GM18517 (cell line): Measurements from ENCODE around the gene P2RX1.

Source experiments
- ATAC-seq: cut with Tn5 transposase; IDR thresholded peaks from one replicate; pipeline ENCODE4 v1.9.1; 2021; ENCODE audit warnings: mild to moderate bottlenecking, moderate library complexity; ENCODE audit not compliant: unreplicated experiment

The P2RX1 gene

DNA sequence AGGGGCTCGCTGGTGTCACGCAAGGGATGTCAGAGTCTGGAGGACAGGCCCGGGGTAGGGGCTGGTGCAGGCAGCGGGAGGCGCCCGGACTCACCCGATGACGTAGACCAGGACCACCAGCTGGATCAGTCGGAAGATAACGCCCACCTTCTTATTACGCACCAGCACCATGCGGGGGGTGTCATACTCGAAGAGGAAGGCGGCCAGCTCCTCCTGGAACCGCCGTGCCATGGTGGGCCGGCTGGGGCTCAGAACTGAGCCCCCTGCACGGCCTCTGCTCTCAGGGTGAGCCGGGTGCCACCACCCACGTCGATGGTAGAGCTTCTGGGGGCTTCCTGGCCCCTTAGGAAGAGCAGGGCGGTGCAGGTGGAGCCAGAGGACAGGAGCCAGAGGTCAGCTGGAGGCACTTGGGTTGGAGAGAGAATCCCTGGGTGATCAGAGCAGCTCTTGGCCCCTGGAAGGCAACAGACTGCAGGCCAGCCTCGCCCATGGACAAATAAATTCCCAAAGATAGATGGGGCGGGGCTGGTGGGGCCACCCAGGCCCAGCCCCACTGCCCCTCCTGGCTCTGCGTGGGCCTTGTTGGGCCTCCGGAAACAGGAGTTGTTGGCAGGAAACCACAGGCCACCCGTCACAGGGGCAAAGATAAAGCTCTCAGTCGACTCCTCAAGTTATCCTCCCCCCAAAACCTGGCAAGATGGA is at the start of gene P2RX1:
Gene P2RX1 (minus strand): TSS at position 471 of the 702 bp plus-strand sequence. CDS start 240 bp downstream, at position 231.
- no peak for ATAC-seq

DNA sequence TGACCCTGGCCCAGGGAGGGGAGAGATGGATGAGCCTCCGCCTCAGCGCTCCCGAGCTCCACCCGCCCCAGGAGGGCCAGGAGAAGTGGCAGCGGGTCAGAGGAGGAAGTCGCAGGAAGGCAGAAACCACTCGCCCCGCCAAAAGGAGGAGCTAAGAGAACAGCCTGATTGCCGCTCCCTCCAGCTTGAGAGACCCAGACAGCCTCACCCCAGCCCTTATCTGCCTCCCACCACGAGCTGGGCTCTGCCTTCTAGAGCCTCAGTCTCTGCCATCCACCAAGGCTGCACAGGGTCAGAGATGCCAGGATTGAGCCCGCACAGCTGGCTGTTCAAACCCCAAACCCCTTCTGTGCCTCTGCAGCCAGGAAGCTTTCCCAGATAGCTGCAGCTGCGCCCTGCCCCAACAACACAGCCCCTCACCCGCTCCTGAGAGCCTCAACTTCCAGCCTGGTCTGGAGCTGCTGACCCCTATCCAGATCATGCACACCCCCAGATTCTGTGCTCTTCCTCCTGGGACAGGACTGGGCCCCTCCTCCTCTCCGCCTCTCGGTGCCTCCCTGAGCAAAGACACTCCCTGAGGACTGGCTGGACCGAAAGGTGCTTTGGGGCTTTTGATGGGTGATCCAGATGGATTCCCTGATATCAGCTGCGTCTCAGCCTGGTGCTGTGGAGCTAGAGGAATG is 49.0 kb upstream of the P2RX1 start:
- ATAC-seq, result no peak

DNA sequence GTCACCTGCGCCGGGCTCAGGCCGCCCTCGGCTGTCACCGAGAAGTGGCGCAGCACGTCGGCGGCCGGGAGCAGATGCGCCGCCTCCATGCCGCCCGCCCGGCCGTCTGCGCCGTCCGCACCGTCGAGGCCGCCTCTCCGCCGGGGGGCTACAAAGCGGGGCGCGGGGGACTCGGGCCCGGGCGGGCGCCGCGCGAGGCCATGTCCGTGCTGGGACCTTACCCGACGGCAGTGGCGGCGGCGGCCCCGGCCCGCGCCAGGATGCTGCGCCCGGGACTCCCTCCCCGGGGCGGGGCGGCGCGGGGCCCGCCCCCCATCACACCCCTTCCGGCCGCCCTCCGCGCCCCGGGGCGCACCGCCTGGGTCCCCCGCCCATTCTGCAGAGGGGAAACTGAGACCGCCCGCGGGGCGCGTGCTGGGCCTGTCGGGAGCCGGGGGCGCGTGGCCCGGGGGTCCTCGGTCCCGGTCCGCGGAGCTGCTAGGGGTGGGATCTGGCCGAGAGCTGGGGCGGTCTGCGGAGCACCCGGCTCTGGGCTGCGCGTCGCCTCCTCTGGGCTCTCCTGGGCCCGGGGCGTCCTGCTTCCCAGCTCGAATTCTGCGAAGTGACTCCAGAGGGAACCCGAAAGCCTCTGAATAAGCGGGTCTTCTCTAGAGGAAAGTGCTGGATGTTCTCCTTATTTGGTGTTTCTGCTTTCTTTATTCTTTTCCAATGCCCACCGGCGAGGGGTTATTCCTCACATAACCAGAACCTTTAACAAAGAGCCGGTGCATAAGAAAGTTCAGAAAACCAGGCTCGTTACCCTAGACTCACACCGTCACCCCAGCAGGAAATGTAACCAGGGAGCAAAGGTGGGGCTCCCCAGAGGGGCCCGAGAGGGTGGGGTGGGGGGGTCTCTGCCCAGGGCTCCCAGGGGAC is 48.2 kb upstream of the P2RX1 start, which contains the start of gene ATP2A3:
Gene ATP2A3 (minus strand): TSS at position 235 of the 915 bp plus-strand sequence. CDS start 146 bp downstream, at position 89.
- ATAC-seq, result peak; percentile 36

DNA sequence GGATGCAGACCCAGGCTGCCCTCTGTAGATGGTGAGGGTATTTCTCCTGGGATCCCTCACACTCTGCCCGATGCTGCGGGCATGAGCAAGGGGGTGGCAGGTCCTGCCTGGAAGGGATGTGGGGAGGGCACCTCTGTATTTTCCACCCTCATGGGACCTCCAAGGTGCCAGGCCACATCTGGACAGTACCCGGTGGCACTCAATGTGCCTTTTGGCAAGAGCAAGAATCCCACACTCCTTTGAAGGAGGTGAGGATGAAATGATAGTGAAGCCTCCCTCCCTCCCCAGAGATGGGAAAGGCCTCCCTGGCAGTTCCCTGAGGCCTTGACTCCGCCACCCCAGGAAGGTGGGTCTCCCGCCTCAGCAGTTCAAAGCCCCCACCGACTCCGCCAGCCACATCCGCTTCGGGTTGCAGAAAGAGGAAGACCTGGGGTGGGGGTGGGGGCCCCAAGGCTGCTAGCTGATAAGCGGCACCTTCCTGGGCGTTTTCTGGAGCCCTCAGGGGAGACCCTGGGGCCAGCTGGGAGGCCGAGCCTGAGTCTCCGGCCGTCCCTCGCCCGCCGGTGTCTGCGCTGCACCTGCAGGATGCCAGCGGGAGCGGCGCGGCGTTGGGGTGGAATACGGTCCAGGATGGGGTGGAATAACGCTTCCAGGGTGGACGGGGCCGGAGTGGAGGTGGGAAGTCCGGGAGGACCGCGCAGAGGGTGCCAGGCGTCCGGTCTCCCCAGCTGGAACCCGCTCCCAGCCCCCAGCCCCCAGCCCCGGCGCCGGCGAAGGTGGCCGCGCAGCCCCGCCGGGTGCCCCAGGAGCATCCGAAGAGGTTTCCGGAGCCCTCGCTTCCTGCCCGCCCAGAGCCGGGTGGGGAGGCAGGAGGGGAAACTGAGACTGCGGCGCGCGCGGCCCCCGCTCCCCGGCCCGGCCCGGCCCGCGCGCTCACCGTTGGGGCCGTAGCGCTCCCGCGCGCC is 47.3 kb upstream of the P2RX1 start:
- peak; percentile 2 for ATAC-seq

DNA sequence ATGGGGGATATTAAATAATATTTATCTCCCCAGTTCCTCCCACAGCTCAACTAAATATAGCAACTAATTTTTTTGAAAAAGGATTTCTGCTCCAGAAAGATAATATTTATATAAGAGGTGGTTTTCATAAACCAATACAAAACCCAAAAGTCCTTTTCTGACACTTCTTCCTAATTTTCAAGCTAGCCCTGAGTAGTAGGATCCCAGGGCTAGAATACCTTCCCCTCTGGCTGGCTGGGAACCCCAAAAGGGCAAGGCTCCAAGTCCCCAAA is 46.6 kb upstream of the P2RX1 start:
- no peak for ATAC-seq

DNA sequence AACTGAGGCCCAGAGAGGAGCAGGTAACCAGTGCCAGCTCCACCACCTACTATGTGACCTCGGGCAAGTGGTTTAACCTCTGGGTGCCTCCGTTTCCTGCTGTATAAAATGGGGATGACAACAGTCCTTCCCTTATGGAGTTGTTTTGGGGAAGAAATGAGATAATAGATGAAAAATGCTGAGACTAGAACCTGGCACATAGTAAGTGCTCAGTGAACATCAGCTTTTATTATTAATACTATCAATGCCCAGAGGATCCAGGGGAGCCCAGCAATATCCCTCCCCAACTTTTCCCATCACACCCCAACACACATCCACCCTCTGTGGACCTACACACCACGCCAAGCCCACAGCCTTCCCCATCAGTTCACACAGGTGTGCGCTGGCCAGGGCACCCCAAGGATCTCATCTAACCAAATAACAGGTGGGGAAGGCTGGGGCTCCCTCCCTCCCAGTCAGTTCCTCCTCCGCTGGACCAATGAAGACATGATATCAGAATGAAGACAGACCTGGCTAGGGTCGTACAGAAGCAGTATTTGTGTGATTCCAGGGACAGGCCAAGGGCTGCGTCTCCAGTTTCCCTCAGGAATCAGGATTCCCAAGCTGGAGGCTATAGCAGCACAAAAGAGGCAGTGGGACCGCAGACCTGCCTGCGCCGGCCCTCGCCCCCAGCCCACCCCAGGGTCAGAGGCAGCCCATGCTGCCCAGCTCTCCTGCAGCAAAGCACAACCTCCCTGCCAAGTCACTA is 46.1 kb upstream of the P2RX1 start:
- ATAC-seq, result no peak

DNA sequence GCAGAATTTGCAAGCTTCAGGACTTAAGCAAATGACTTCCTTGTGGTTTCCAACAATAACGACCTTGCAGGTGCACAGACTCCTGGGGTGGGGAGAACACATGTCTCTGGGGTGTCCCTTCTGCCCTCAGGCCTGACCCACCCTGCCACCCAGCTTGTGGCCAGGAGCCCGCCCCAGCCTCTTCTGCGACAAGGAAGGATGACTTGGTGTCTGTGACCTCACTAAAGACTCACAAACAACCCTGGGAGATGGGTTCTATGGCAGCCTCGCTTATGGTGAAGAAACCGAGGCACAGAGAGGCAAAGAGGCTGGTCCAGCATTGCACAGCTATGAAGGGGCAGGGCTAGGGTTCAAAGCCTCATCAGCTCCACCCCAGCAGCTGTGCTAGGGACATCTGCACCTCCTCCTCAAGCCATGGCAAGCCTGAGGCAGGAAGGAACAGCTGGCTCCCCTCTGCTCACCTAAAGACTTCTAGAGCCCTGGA is 45.3 kb upstream of the P2RX1 start:
- peak; percentile 40 for ATAC-seq

DNA sequence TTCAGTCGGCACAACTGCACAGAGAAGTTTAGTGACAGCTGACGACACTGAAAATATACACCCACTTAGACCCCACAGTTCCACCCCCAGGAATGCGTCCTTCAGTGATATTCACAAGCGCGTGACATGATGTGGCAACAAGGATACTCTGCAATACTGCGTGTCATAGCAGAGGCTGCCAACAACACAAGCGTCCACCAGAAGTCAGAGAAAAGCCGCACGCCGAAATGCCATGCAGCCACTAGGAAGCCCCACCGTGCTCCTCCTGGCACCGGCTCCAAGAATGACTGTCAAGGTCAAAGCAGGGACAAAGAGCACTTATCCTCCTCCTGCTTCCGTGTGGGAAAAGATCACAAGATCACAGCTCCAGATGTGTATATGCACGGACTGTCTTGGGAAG is 44.5 kb upstream of the P2RX1 start:
- no peak for ATAC-seq

DNA sequence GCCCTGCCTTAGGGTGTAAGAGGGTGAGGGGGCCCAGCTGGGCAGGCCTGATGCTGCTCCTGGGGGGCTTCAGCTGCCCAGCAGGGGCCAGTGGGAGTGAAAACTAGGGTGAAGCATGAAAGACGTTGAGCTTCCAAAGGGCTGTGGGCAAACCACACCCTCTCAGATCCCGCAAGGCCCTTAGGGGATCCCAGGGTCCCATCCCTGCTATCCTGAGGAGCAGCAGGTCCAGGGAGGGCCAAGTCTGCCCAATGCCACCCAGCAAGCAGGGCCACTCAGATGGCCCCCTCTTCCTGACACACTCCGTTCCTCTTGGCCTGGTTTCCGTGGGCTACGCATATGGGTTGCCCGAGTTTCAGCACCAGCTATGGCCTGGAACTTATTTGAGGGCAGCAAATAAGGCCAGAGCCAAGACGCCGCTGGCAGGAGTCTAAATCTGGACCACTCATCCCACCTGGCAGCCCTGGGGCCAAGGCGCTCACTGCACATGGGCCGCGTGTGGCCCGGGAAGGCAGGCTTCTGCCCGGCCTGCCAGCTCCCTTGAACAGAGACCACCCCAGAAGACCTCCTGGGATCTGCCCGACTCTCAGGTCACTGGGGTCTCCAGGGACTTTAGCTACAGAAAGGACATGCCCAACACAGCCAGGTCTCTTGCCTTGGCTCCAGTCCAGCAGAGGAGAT is 43.8 kb upstream of the P2RX1 start:
- no peak for ATAC-seq

DNA sequence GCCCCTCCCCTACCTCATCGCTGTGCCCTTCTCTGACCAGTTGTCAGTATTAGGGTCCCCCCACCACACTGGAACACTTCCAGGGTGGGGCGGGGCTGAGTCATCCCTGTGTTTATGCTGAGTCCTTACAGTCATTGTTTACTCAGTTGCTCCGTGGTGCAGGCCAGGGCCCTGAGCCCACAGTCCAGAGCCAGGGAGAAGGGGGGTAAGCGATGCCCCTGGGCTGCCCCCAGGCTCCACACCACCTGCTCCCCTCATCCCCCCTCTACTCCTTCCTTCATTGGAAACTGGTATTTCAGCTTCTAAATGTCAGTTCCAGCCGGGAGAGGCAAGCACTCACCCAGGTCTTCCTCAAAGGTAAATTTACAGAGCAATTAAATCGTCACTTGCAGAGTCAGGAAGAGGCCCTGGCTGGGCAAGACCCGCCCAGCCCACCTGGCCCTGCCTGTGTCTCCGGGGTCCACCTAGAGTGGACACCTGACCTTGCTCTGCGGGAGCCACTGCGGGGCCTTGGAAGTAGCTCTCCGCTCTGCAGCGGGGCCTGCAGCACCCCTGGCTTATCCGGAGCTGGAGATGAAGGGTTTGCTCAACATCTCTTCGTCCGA is 43.1 kb upstream of the P2RX1 start:
- ATAC-seq, result no peak

DNA sequence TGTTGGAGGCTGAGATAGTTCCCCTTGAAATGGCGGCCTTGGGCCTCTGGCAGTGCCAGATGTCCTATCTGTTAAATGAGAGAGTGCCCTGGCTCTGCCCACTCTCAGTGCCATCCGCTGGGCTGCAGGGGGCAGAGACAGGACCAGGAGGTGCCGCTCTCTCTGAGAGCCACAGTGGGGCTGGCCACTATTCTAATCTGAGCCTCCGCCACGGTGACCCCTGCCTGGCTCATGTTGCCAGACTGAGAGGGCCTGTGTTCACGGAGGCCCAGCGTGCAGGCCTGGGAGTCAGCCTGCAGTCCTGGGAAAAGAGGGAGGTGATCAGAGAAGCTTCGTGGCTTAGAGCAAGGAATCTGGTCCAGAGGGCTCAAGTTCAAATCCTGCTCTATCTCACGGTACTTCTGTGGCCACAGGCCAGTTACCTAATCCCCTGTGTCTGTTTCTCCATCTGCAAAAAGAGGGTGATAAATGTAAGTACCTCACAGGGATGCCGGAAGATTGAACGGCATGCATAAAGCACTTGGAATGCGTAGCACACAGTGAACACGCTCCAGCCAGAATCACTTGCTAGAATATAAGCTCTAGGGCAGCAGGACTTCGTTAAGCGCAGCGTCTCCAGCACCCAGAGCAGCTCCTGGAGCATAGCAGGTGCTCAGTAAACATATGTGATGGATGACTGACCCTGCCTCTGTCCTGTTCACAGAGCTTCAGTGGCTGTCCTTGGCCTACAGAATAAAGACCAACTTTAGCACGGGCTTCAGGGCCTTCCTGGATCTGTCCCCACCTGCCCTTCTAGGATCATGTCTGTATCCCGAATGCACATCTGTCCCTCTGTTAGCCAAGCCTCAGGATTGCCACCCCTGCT is 41.7 kb upstream of the P2RX1 start:
- no peak for ATAC-seq

DNA sequence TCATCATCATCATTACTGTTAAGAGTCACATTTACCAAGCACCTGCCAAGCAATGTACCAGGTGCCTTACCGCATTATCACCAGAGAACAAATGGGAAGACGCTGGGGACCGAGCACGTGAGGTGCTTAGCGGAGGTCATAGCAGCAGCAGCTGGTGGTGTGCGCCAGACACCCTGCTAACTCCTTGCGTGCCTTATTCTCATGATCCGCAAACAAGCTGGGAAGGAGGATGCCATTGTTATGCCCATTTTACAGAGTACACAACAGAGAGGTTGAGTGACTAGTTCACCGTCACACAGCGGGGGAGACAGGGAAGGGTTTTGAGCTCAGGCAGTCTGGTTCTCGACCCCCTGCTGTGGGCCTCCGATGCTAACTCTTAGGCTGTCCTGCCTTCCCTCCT is 40.7 kb upstream of the P2RX1 start:
- ATAC-seq, result no peak

DNA sequence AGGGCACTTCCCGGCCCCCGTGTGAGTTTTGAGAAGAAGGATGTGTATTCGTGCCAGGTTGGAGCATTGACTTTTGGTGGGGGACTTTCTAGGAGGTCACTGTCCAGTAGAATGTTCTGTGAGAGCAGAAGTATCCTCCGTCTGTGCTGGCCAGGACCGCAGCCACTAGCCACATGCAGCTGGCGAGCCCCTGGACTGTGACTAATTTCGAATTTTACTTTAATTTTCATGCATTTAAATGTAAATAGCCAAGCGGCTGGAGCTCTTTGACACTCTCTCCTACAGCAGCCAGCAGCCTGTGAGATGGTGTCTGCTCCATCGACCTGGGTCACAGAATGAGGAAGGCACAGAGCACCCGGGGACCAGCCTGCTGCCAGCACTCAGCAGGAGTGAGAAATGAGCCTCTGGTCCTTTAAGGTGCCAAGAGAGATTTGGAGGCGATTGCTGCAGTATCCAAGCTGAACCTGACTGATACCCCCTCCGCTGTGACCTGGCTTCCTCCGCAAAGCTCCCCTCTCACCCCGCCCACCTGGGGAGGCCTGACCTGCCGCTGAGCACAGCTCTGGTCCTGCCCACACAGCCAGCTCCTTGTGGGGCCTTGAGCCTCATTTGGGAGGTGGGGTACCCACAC is 40.2 kb upstream of the P2RX1 start:
- no peak for ATAC-seq

DNA sequence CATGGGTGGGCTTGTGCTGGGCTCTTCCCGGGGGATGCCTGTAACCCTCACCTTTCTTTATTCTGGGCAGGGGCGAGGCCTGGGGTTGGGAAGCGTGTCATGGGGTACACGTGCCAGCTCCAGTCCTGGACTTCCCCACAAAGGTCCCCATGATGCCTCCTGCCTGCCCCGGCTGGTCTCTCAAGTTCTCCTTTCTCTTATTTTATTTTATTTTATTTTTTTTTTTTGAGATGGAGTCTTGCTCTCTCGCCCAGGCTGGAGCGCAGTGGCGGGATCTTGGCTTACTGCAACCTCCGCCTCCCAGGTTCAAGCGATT is 39.4 kb upstream of the P2RX1 start:
- ATAC-seq, result no peak

DNA sequence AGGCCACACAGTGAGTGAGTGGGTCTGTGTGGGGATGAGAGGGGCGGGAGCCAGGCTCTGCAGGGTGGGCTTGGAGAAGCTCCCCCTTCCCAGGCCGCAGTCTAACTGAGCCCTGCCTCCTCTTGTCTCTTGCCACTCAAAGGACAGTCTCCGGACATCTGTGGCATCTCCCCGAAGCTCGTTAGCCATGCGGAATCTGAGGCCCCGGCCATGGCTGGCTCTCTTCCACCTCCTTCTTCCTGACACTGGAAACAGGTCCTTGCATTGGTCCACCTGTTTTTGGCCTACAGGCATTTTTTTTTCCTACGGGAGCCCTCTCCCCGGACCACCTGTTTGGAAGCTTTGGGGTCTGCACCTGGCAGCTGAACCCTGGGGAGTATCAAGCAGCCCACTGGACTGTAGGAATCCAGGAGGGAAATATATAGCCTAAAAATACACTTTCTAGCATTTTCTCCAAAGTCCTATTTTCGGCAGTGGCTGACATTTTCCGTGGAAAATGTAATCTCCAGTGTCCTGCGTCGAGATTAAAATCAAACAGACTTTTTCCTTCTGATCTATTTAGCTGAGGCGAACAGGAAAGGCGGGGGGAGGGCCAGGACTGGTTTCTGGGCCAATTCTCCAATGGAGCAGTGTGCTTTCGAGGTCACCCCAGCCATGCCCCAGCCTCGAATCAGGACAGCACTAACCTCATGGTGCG is 38.9 kb upstream of the P2RX1 start:
- no peak for ATAC-seq

DNA sequence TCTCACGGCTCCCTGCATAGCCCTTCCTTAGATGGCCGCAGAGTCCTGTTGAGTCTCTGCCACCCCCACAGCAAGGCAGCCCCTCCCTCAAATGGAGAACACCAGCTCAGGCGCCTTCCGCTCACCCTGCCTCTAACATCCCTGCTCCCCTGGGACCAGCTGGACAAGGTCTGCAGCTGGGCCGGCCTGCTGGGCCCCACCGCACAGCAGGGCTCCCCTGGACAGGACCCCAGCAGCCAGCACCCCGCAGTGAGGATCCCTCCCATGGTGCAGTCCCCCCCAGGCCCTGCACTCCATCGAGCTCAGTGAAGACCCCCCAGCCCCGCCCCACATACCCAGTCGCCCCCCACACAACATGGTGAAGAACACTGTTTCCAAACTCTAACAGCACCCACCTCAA is 37.8 kb upstream of the P2RX1 start:
- no peak for ATAC-seq

DNA sequence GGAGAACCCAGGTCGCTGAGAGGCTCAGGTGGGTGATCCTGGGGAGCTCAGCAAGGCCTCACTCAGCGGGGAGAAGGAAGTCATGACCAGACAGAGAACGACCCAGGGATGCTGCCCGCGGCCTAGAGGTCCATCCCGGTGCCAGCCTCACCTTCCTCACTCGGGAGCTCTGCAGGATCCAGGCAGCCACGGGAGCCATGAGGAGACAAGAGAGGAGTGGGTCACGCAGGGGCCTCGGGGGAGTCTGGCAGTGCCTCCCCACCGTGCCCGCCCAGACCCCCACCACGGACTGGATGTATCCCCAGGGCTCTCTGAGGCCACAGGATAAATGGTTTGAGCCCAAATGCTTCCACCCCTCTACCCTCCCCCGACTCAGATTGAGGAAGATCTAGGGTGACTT is 37.3 kb upstream of the P2RX1 start:
- no peak for ATAC-seq
